Right cardiac atrium (tissue), 5 donors: Measurements from ENCODE around the gene APOC3. TPM values are rescaled to one million over a fixed set of nuclear protein-coding genes. Genes with fewer than 3 reads are reported as not detected.
"Not testable (repeated sequence)": the region's sequence is repeated elsewhere in the genome, so short reads cannot be mapped to it uniquely, and the experiment has no call there.

Experiments used
- ATAC-seq, 2 donors: fragments of 200-7000 bp; cut with Tn5 transposase; one replicate each; pipeline versions ENCODE4 v1.8.0 to v1.9.1; 2020; ENCODE audit warnings: moderate library complexity in 2 of 2, mild to moderate bottlenecking in 1 of 2
- DNase-seq, 3 donors: peaks; one replicate each; pipeline ENCODE4 v3.0.0-alpha.2; 2020
- H3K27ac ChIP-seq: one replicate; pipeline ENCODE4 v1.5.1; 2013; ENCODE audit warnings: mild to moderate bottlenecking, low read length, control low read depth, moderate library complexity
- H3K27me3 ChIP-seq: one replicate; pipeline ENCODE4 v1.6.1; 2013; ENCODE audit not compliant: control insufficient read depth, insufficient read depth
- H3K4me1 ChIP-seq: one replicate; pipeline ENCODE4 v1.6.1; 2013; ENCODE audit warnings: low read length; ENCODE audit not compliant: control insufficient read depth, insufficient read depth
- H3K4me3 ChIP-seq: one replicate; pipeline ENCODE4 v1.5.1; 2013; ENCODE audit warnings: low read length, control low read depth
- H3K9me3 ChIP-seq: one replicate; pipeline ENCODE4 v1.6.1; 2013; ENCODE audit warnings: low read length; ENCODE audit not compliant: control insufficient read depth
- WGBS: extraction: QIAGEN DNeasy Blood & Tissue Kit; methylation state at CpG from one replicate; pipeline ENCODE4 v1.1.7; 2013; 5-methylcytosine and 5-hydroxymethylcytosine counted together
- intact Hi-C, 4 donors: fragments of 100-400 bp; cut with DNase I; formaldehyde crosslinking; loops; one replicate each; pipeline versions ENCODE4 v1.11.0 to v1.14.0; 2022 to 2023
- polyA plus RNA-seq: library from polyadenylated mRNA; stranded (reverse); fragments of 200-250 nt; gene quantifications from one replicate; pipeline ENCODE4 v1.2.3, GENCODE V29; 2013
- total RNA-seq, 4 donors: library from RNA; stranded (reverse); fragmentation: NEBNext Ultra II Directional; extraction: Animal tissue kit (Norgen Biotek cat#: 25700); gene quantifications; one replicate each; pipeline ENCODE4 v1.2.1, GENCODE V29; 2021
- donor health status: healthy with polysubstance abuse.
- donor health status: DM: no; HTN: yes; CAD: no.
- donor health status: DM: no; HTN: no; CAD: no.
- donor health status: DM: no; HTN: yes; CAD: no; lungs with severe emphysema.
- donor health status: DM: yes; HTN: yes; CAD: no.

Gene APOC3
- total and polyA plus RNA-seq, 5 donors = 0.72 TPM; not detected in 4

DNA sequence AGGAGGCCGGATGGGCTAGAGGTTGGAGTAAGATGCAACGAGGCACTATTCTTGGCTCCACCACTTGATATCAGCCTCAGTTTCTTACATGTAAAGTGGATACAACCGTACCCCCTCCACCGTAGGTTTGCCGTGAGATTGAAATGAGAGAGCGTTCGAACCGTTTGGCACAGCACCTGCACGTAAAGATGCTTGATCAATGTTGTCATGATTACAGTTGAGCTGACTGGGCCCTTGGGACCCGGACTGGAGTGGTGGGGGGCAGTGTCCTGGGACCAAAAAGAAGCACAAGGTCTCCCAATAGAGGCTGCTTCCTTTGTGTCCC lies 3.7 kb downstream of the APOC3 start:
- Histone ChIP-seq H3K4me1 (peaks cover 3% of the 10 kb centered on the region), H3K27me3 (no peaks in the 10 kb centered on the region), H3K9me3 (no peaks in the 10 kb centered on the region), H3K4me3 (no peak overlapping the region), H3K27ac (no peak overlapping the region)
- WGBS = 92% methylated on average over 10 of the region's 10 CpGs
- DNase-seq (no peak), ATAC-seq (no peak)
- intact Hi-C loops = no loop called here

DNA sequence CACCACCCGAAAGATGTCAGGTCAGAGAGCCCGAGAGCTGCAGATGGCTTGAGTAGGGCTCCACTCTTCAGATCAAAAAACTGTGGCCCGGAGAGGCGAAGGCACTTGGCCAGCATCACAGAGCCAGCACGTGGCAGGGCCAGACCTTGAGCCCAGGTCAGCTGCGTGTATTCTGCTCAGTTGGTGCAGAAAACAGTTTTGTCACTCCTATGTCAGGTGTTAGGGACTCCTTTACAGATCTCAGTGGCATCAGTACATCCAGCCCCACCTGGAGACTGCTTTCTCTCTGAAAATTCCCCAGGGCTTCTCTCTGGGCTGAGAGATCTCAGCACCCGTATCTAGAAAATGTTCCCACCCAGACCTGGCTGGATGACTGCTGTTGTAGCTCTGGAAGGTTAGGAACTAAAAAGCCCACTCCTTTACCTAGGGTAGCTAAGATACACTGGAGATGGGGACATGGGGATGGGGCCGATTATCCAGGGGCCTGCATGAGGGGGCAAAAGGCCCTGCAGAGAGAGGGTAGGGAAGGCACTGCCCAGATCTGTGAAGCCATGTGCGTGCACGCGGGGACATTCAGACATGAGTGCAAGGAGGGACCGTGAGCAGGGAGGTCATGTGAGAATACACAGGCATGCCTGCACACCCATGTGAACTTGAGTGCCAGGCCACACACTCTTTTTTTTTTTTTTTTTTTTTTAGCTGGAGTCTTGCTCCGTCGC lies 4.3 kb downstream of the APOC3 start:
- Histone ChIP-seq H3K27ac (no peak overlapping the region), H3K9me3 (no peaks in the 10 kb centered on the region), H3K4me1 (peaks cover 3% of the 10 kb centered on the region), H3K27me3 (no peaks in the 10 kb centered on the region), H3K4me3 (no peak overlapping the region)
- DNase-seq = peak in 1 of 3 donors; percentile 54
- no peak for ATAC-seq
- intact Hi-C loops = no loop called here
- WGBS = 91% methylated on average over 14 of the region's 14 CpGs

DNA sequence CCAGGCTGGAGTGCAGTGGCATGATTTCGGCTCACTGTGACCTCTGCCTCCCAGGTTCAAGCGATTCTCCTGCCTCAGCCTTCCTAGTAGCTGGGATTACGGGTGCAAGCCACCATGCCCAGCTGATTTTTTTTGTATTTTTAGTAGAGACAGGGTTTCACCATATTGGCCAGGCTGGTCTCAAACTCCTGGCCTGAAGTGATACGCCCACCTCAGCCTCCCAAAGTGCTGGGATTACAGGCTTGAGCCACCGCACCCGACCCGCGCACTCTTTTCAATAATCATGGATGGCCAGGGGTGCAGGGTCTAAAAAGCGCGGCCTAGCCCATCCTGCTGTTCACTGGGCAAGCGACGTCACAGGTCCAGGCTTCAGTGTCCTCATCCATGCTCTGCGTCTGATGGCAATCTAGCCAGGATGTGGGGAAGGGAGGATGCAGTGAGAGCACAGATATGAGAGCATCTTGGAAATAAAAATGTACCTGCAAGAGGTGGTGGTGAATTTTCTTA lies 4.9 kb downstream of the APOC3 start:
- H3K4me3 ChIP-seq, H3K27me3 ChIP-seq, ATAC-seq, H3K9me3 ChIP-seq, DNase-seq, H3K27ac ChIP-seq, H3K4me1 ChIP-seq: not testable (repeated sequence)
- 77% methylated on average over 13 of the region's 13 CpGs for WGBS
- intact Hi-C loops = loop anchor here in 3 of 4 donors (5.0 kb wide), 1 partner anchor 42 kb away; the partner anchor contains the start of gene APOA5 (in 3 of the 3)

DNA sequence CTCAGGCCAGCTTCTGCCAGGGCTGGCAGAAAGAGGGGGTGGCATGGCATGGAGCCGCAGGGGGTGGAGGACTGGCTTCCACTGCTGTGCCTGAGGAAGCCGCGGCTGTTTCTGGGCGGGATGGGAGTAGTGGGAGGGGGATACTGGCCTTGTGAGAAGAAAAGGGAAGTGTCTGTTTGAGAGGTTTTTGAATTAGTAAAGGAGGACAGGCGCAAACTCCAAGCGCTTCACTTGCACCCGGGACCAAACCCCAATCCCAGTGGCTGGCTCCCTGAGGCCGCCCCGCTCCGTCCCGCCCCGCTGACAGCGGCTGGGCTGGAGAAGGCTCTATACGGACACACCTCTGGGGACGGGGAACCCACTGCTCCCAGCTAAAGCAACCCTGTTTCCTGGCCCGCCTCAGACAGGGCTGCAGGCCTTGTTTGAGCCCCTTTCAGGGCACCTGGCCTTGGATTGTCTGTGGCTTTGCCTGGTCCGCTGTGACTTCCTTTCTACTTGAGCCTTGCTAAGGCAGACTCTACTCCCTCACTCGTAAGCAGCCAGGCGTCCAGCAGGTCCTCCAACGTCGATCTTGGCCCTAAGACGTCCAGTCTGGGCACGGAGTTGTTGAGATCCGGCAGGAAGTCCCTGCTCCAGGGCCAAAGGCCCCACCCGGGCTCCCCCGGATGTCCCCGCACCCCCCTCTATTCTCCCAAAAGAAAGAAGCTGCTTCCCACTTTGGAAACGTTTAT lies 5.5 kb downstream of the APOC3 start:
- 38% methylated on average over 28 of the region's 28 CpGs for WGBS
- Histone ChIP-seq H3K9me3 (no peaks in the 10 kb centered on the region), H3K4me3 (no peak overlapping the region), H3K27me3 (no peaks in the 10 kb centered on the region), H3K27ac (peak overlapping the region; percentile 42), H3K4me1 (peaks cover 3% of the 10 kb centered on the region)
- DNase-seq (peak in 1 of 3 donors; percentile 66), ATAC-seq (peak; percentile 4 to 82)
- intact Hi-C loops = loop anchor here in 3 of 4 donors (5.0 kb wide), 1 partner anchor 43 kb away; the partner anchor contains the start of gene APOA5 (in 3 of the 3)

DNA sequence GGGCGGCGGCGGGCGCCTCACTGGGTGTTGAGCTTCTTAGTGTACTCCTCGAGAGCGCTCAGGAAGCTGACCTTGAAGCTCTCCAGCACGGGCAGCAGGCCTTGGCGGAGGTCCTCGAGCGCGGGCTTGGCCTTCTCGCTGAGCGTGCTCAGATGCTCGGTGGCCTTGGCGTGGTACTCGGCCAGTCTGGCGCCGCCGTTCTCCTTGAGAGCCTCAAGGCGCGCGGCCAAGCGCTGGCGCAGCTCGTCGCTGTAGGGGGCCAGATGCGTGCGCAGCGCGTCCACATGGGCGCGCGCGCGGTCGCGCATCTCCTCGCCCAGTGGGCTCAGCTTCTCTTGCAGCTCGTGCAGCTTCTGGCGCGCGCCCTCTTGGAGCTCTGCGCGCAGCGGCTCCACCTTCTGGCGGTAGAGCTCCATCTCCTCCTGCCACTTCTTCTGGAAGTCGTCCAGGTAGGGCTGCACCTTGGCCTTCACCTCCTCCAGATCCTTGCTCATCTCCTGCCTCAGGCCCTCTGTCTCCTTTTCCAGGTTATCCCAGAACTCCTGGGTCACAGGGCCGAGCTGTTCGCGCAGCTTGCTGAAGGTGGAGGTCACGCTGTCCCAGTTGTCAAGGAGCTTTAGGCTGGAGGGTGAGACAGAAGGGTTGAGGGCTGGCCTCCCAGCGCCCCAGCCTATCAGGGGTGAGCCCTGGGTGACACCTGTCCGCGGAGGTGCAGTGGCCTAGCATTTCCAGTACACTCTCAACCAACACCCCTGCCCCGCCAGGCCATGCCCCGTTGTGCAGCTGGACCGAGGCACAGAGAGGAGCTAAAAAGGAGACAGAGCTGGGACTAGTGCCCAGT lies 6.3 kb downstream of the APOC3 start:
- ATAC-seq (peak; percentile 87 to 88), DNase-seq (peak; percentile 93 to 99 (median 97))
- WGBS = 11% methylated on average over 57 of the region's 57 CpGs
- Histone ChIP-seq H3K4me1 (peaks cover 3% of the 10 kb centered on the region), H3K4me3 (no peak overlapping the region), H3K9me3 (no peaks in the 10 kb centered on the region), H3K27ac (peak overlapping the region; percentile 42), H3K27me3 (no peaks in the 10 kb centered on the region)
- intact Hi-C loops = loop anchor here in 3 of 4 donors (5.0 kb wide), 1 partner anchor 44 kb away; the partner anchor contains the start of gene APOA5 (in 3 of the 3)

DNA sequence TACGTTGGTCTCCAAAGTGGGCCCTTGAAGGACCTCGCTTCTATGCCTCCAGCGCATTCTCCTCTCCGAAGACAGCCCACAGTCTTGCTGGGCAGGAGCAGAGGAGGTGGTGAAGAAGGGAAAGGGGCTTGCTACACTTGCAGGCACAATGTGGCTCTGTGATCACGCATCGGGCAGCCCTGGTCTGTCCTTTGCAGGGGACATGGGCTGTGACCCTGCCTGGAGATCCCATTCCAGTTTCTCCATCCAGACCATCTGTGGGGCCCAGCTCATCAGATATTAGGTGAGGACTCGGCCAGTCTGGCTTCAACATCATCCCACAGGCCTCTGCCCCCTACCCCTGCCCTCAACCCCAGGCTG lies 6.9 kb downstream of the APOC3 start:
- Histone ChIP-seq H3K4me1 (peaks cover 3% of the 10 kb centered on the region), H3K27ac (peak overlapping the region; percentile 40), H3K27me3 (no peaks in the 10 kb centered on the region), H3K9me3 (no peaks in the 10 kb centered on the region), H3K4me3 (no peak overlapping the region)
- intact Hi-C loops = loop anchor here in 3 of 4 donors (5.0 kb wide), 1 partner anchor 44 kb away; the partner anchor contains the start of gene APOA5 (in 3 of the 3)
- 88% methylated on average over 7 of the region's 7 CpGs for WGBS
- ATAC-seq = no peak
- DNase-seq = no peak

DNA sequence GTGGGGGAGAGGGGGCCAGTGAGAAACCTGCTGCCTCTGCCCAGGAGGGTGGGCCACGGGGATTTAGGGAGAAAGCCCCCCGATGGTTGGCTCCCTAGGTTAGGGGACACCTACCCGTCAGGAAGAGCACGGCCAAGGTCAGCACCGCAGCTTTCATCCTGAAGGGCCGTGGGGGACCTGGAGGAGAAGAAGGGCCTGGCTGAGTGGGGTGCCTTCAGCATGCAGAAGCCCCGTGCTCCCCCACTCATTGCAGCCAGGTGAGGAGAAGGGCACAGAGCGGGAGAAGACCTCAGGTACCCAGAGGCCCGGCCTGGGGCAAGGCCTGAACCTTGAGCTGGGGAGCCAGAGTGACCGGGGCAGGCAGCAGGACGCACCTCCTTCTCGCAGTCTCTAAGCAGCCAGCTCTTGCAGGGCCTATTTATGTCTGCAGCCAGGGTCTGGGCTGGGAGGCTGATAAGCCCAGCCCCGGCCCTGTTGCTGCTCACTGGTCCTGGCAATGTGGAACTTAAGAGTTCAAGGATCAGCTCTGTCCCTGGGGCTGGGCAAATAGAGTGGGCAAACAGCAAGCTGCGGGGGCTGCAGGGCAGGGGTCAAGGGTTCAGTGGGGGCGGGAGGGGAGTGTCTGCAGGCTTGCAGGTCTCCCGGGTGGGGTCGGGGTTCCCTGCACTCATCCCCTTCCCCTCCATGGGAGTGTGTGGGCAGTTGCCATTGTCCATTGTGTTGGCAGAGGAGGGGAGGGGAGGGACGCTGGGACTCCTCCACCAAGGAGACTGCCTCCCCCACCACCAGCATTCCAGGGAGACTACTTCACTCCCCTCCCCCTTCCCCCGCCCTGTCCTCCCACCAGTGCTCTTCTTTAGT lies 7.8 kb downstream of the APOC3 start, which contains the start of gene APOA1:
Gene APOA1, minus strand, starts transcription at position 392 of the 861 bp plus-strand sequence. Its CDS starts 235 bp downstream, at position 157.
- Histone ChIP-seq H3K4me3 (no peak within 1 kb of the TSS), H3K9me3 (no peaks in the 10 kb centered on the region), H3K27ac (peak within 1 kb of the TSS; percentile 40), H3K27me3 (no peaks in the 10 kb centered on the region), H3K4me1 (peaks cover 3% of the 10 kb centered on the region)
- ATAC-seq (peak in 1 of 2 donors; percentile 2), DNase-seq (peak in 1 of 3 donors; percentile 62)
- intact Hi-C loops = loop anchor here in 3 of 4 donors (5.0 kb wide), 1 partner anchor 45 kb away; the partner anchor contains the start of gene APOA5 (in 3 of the 3)
- 52% methylated on average over 19 of the region's 19 CpGs for WGBS

DNA sequence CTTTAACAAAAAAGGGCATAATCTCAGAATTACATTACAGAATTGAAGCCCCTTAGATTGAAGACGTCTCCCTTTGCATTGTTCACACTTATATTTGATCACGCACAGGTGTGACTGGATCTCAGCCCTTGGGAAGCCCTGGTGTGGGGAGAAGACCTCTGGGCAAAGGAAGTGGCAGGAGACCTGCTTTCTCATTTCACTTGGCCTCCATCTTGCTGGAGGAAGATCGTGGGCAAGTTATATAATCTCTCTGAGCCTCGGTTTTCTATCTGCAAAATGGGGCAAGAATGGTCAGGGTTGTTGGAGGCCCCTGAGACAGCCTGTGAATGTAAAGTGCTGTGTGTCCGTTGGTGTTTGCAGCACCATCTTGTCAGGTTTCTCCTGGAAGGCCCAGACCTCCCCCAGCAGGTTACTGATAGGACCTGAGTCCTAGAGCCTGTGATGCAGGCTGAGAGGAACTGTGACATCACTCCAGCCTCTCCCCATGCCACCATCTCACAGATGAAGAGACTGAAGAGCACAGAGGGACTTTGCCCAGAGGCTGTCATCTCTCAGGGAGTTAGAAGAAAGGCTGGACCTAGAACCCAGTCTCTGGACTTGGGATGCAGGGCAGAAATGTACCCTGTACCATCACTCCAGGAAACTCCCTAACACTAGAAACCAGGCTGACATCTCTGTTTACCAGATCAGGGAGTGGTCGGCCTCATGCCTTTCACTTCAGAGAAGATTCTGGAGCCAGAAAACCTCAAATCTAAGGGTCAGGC lies 8.8 kb downstream of the APOC3 start:
- DNase-seq (peak in 1 of 3 donors; percentile 22), ATAC-seq (no peak)
- peaks cover 3% of the 10 kb centered on the region for H3K4me1 ChIP-seq
- H3K27ac ChIP-seq = no peak overlapping the region
- intact Hi-C loops = loop anchor here in 3 of 4 donors (5.0 kb wide), 1 partner anchor 46 kb away; the partner anchor contains the start of gene APOA5 (in 3 of the 3)
- no peak overlapping the region for H3K4me3 ChIP-seq
- H3K27me3 ChIP-seq = no peaks in the 10 kb centered on the region
- H3K9me3 ChIP-seq = no peaks in the 10 kb centered on the region
- WGBS = 91% methylated on average over 6 of the region's 6 CpGs

DNA sequence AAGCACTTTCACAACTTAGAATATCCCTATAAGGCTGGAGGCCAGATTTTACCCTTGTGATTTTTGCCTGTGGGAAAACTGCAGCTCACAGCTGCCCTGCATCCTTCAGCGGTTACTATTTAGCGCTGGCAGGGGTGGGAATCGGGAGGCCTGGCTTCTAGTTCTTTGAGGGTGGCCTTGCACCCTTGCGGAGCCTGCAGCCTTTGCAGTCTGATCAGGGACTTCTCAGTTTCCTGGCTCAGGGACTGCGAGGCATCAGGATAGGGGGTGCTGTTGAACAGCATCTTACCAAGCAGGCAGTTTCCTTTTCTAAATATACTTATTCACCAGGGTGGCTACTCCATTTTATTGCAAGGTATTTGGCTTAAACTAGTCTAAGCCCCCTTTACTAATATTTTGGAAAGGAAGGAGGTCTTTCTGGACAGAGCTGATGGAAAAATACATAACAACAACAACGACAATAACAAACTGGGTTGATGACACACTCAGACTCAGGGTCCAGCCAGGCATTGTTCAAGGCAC lies 10.6 kb downstream of the APOC3 start:
- no peak overlapping the region for H3K27ac ChIP-seq
- no peaks in the 10 kb centered on the region for H3K27me3 ChIP-seq
- H3K9me3 ChIP-seq = no peaks in the 10 kb centered on the region
- peak; percentile 45 to 77 (median 75) for DNase-seq
- WGBS = 49% methylated on average over 6 of the region's 6 CpGs
- no peak for ATAC-seq
- H3K4me3 ChIP-seq = no peak overlapping the region
- H3K4me1 ChIP-seq = peaks cover 3% of the 10 kb centered on the region
- intact Hi-C loops = no loop called here
